NB4 (cell line): Measurements from ENCODE around the gene SPCS1.

ENCODE experiments used
- MYC ChIP-seq: IDR thresholded peaks from 2 replicates; pipeline ENCODE4 v1.6.1; 2011; ENCODE audit warnings: low read depth, low read length
- POLR2A ChIP-seq: IDR thresholded peaks from 2 replicates; pipeline ENCODE4 v1.6.1; 2011; ENCODE audit warnings: mild to moderate bottlenecking; ENCODE audit not compliant: insufficient read length; ENCODE audit errors: extremely low read depth
- TF ChIP-seq, protein P1 (sequence below): IDR thresholded peaks from one replicate; pipeline ENCODE4 v1.5.1; 2012; ENCODE audit warnings: low read depth, low read length

- TF ChIP-seq, protein P1, sequence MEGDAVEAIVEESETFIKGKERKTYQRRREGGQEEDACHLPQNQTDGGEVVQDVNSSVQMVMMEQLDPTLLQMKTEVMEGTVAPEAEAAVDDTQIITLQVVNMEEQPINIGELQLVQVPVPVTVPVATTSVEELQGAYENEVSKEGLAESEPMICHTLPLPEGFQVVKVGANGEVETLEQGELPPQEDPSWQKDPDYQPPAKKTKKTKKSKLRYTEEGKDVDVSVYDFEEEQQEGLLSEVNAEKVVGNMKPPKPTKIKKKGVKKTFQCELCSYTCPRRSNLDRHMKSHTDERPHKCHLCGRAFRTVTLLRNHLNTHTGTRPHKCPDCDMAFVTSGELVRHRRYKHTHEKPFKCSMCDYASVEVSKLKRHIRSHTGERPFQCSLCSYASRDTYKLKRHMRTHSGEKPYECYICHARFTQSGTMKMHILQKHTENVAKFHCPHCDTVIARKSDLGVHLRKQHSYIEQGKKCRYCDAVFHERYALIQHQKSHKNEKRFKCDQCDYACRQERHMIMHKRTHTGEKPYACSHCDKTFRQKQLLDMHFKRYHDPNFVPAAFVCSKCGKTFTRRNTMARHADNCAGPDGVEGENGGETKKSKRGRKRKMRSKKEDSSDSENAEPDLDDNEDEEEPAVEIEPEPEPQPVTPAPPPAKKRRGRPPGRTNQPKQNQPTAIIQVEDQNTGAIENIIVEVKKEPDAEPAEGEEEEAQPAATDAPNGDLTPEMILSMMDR = no peak
- no peak for TF ChIP-seq POLR2A
- no peak for TF ChIP-seq MYC
Observed at GRCh38 chr3:52696830-52697631, 8.9 kb upstream of the SPCS1 start.
